ENCODE data around the gene LRP8.

DNA sequence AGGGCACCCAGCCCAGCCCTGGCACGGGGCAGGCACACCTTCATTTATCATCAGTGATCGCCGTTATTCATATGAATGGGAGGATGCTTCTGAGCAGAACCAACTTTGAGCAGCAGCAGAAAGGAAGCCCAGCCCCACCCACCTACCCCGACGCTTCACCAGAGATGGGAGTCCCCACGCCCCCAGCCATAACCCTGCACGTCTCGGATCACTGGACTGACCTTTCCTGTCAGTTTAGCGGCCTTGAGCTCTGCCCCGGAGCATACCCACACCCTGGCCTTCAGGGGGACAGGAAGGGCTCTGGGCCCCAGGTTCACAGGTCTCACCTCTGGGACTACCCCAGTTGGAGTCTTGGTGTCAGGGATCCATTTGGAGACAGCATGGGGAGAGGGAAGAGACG, 18.1 kb downstream of the LRP8 start:
- no peak for TF ChIP-seq EZH2 (IDR thresholded peaks at IDR 0.05; ENCODE audit: borderline replicate concordance, low read depth, low read length, severe bottlenecking)
- TF ChIP-seq, protein P1, sequence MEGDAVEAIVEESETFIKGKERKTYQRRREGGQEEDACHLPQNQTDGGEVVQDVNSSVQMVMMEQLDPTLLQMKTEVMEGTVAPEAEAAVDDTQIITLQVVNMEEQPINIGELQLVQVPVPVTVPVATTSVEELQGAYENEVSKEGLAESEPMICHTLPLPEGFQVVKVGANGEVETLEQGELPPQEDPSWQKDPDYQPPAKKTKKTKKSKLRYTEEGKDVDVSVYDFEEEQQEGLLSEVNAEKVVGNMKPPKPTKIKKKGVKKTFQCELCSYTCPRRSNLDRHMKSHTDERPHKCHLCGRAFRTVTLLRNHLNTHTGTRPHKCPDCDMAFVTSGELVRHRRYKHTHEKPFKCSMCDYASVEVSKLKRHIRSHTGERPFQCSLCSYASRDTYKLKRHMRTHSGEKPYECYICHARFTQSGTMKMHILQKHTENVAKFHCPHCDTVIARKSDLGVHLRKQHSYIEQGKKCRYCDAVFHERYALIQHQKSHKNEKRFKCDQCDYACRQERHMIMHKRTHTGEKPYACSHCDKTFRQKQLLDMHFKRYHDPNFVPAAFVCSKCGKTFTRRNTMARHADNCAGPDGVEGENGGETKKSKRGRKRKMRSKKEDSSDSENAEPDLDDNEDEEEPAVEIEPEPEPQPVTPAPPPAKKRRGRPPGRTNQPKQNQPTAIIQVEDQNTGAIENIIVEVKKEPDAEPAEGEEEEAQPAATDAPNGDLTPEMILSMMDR (IDR thresholded peaks at IDR 0.05; ENCODE audit: extremely low read depth in 1 of 2, insufficient read depth in 1 of 2, low read depth in 1 of 2, low read length in 2 of 2), result no peak
- TF ChIP-seq POLR2A (IDR thresholded peaks at IDR 0.05; ENCODE audit: low read depth, low read length), result no peak
- no peak for TF ChIP-seq POLR2AphosphoS5 (IDR thresholded peaks at IDR 0.05; ENCODE audit: insufficient read depth, low read depth, low read length)
- TF ChIP-seq GATA2 (IDR thresholded peaks at IDR 0.05; ENCODE audit: insufficient read depth, insufficient read length, low read depth, low read length), result no peak
- TF ChIP-seq, protein P2, sequence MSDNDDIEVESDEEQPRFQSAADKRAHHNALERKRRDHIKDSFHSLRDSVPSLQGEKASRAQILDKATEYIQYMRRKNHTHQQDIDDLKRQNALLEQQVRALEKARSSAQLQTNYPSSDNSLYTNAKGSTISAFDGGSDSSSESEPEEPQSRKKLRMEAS (IDR thresholded peaks at IDR 0.05; ENCODE audit: insufficient read depth, insufficient read length), result no peak
- TF ChIP-seq JUN (IDR thresholded peaks at IDR 0.05; ENCODE audit: borderline replicate concordance, insufficient read depth, insufficient read length, low read depth), result no peak
- TF ChIP-seq MYC (IDR thresholded peaks at IDR 0.05; ENCODE audit: low read depth, low read length), result no peak
- no peak for TF ChIP-seq FOS (IDR thresholded peaks at IDR 0.05; ENCODE audit: borderline replicate concordance, insufficient read depth, low read length)
